ENCODE data around the gene DCLRE1B.

Gene DCLRE1B

DNA sequence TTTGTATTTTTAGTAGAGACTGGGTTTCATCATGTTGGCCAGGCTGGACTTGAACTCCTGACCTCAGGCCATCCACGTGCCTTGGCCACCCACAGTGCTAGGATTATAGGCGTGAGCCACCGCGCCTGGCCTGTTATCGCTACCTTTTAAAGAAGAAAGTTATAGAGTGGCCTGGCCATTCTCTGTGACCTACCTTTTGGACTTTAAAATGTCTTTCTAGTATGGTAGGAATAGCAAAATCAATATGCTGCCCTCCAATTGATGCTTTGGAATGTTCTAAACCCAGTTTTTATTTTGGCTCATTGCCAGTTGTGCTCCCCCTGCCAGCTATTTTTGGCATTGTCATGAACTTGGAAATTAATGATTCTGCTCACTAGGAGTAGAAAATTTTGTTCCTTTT lies 43.9 kb downstream of the DCLRE1B start:
- DNase-seq = no peak

GRCh38 chr1:113950908-113951307 lies 45.8 kb downstream of the DCLRE1B start:
- no peak for DNase-seq

DNA sequence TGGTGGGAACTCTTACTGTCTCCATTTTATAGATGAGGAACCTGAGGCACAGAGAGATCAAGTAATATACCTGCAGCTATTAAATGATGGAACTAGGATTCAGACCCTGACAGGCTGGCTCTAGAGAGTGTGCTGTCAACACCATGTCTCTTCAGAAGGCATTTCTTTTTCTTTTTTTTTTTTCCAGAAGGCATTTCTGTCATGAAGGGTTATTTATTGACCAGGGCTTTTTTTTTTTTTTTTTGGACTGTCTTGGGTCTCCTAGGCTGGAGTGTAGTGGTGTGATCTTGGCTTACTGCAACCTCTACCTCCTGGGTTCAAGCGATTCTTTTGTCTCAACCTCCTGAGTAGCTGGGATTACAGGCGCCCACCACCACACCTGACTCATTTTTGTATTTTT lies 46.6 kb downstream of the DCLRE1B start:
- no peak for DNase-seq

DNA sequence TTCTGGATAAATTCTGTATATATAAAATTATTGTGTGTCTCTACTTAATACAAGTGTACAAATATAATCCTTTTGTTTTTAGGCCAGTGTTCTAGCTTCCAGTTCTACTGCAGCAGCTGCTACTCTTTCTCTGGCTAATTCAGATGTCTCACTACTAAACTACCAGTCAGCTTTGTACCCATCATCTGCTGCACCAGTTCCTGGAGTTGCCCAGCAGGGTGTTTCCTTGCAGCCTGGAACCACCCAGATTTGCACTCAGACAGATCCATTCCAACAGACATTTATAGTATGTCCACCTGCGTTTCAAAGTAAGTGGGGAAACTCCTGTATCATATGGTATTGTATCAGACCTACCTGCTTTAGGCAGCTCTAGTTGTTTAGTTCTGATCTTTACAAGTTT lies 52.9 kb downstream of the DCLRE1B start:
- no peak for DNase-seq

GRCh38 chr1:113958691-113959090 lies 53.6 kb downstream of the DCLRE1B start:
- no peak for DNase-seq

DNA sequence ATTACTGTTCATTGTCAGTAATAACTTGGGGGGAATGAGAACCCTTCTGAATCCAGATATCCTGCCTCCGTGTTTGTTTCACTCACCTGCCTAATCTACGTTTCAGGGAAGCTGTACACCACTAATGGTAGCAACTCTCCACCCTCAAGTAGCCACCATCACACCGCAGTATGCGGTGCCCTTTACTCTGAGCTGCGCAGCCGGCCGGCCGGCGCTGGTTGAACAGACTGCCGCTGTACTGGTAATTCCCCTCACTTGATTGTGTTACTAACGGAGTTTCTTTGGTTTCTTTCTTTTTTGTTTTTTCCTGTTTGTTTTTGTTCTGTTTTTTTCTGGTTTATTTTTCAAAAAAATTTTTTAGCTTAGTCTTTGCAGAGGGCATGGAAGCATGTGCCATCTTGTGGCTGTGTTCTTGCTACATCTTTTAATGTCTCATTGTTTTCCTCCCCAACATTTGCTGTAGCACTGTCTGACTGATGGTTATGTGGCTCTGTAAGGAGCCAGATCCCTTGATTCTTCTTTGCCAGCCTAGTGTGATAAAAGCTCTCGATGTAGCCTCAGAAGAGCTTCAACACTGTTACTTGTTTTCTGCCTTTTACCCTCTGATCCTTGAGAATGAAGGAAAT lies 58.3 kb downstream of the DCLRE1B start:
- no peak for DNase-seq

All from CD4-positive, alpha-beta T cell treated with Interferon gamma for 1 hour (primary cell).